ENCODE data around the gene MYO16.

DNA sequence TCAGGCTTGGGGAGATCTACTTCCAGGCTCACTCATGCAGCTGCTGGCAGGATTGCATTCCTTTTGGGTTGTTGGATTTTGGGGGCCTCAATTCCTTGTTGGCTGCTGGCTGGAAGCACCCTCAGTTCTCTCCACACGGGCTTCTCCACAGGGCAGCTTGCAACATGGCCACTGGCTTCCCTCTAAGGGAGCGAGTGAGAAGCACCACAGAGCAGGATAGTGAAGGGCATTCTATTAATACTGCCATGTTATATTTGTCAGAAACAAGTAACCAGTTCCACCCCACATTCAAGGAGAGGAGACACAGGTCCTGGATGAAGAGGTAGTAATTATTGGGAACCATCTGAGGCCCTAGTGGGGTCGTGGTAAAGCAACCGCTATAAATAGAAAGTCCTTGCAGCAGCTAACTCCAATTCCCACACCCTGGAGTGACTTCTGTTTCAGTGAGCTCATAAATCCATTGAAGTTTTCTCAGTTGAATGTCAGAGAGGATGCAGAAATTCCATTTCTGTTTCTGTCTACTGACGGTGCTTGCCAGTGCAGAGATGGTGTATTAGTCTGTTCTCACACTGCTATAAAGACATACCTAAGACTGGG lies 598.0 kb downstream of the MYO16 start:
- TF ChIP-seq, protein P1, sequence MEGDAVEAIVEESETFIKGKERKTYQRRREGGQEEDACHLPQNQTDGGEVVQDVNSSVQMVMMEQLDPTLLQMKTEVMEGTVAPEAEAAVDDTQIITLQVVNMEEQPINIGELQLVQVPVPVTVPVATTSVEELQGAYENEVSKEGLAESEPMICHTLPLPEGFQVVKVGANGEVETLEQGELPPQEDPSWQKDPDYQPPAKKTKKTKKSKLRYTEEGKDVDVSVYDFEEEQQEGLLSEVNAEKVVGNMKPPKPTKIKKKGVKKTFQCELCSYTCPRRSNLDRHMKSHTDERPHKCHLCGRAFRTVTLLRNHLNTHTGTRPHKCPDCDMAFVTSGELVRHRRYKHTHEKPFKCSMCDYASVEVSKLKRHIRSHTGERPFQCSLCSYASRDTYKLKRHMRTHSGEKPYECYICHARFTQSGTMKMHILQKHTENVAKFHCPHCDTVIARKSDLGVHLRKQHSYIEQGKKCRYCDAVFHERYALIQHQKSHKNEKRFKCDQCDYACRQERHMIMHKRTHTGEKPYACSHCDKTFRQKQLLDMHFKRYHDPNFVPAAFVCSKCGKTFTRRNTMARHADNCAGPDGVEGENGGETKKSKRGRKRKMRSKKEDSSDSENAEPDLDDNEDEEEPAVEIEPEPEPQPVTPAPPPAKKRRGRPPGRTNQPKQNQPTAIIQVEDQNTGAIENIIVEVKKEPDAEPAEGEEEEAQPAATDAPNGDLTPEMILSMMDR (IDR thresholded peaks at IDR 0.05), result no peak
- no peak for TF ChIP-seq POLR2A (IDR thresholded peaks at IDR 0.05)
